ENCODE results near the gene SLC25A3. TPM values are rescaled to one million over a fixed set of nuclear protein-coding genes. Genes with fewer than 3 reads are reported as not detected.
"Not testable (repeated sequence)": the region's sequence is repeated elsewhere in the genome, so short reads cannot be mapped to it uniquely, and the experiment has no call there.

Gene SLC25A3
- total RNA-seq, 1 donor from 2014 or later, result 508 TPM

- Mint-ChIP-seq H3K36me3 (ENCODE audit: low read depth) (peaks cover 52% of the 10 kb centered on the region), H3K4me3 (peak overlapping the region; percentile 96), H3K9me3 (no peaks in the 10 kb centered on the region), H3K27ac (peak overlapping the region; percentile 96), H3K4me1 (peaks cover 36% of the 10 kb centered on the region), H3K27me3 (no peaks in the 10 kb centered on the region)
- POLR2A ChIA-PET, result interaction anchor here (0.8 to 5.5 kb wide), 21 partner anchors 9 to 104 kb away, joined by 3 to 100 read pairs (median 5); partner anchors contain the start of genes APAF1, IKBIP and TMPO
- ATAC-seq (ENCODE audit: low read depth) (peak; percentile 32), DNase-seq (no peak)
- CTCF ChIA-PET, result interaction anchor here (0.7 to 4.8 kb wide), 6 partner anchors 12 to 103 kb away, joined by 3 to 25 read pairs (median 5); no protein-coding TSS in a partner anchor
- intact Hi-C loops (cut with micrococcal nuclease), result no loop called here
- no peak for TF ChIP-seq CTCF (IDR thresholded peaks at IDR 0.05)
Measured at GRCh38 chr12:98594050-98594835, 757 bp downstream of the SLC25A3 start.

GRCh38 chr12:98595243-98595988, 1.9 kb downstream of the SLC25A3 start:
- ATAC-seq (ENCODE audit: low read depth), result no peak
- Mint-ChIP-seq H3K27me3 (no peaks in the 10 kb centered on the region), H3K4me3 (peak overlapping the region; percentile 96), H3K27ac (peak overlapping the region; percentile 96), H3K36me3 (ENCODE audit: low read depth) (peaks cover 60% of the 10 kb centered on the region), H3K4me1 (peaks cover 36% of the 10 kb centered on the region), H3K9me3 (no peaks in the 10 kb centered on the region)
- intact Hi-C loops (cut with micrococcal nuclease), result no loop called here
- no peak for TF ChIP-seq CTCF (IDR thresholded peaks at IDR 0.05)
- POLR2A ChIA-PET, result interaction anchor here (0.6 to 5.5 kb wide), 8 partner anchors 12 to 80 kb away, joined by 3 to 100 read pairs (median 11); partner anchors contain the start of genes APAF1, IKBIP and TMPO
- DNase-seq, result no peak
- CTCF ChIA-PET, result interaction anchor here (1.2 to 4.8 kb wide), 5 partner anchors 17 to 104 kb away, joined by 4 to 25 read pairs (median 6); no protein-coding TSS in a partner anchor

- ATAC-seq (ENCODE audit: low read depth); H3K27ac Mint-ChIP-seq; H3K4me3 Mint-ChIP-seq; H3K9me3 Mint-ChIP-seq; DNase-seq; intact Hi-C loops (cut with micrococcal nuclease); H3K27me3 Mint-ChIP-seq: not testable (repeated sequence)
- Mint-ChIP-seq H3K4me1 (peaks cover 36% of the 10 kb centered on the region), H3K36me3 (ENCODE audit: low read depth) (peaks cover 78% of the 10 kb centered on the region)
- ChIA-PET CTCF (interaction anchor here (0.6 kb wide), 1 partner anchor 118 kb away, joined by 3 read pairs; no protein-coding TSS in a partner anchor), POLR2A (interaction anchor here (1.2 to 5.5 kb wide), 3 partner anchors 14 to 47 kb away, joined by 5 to 100 read pairs (median 54); partner anchors contain the start of genes APAF1 and IKBIP)
Measured at GRCh38 chr12:98597313-98597712, 3.8 kb downstream of the SLC25A3 start.

GRCh38 chr12:98601924-98602323, 8.4 kb downstream of the SLC25A3 start:
- ATAC-seq (ENCODE audit: low read depth) (no peak), DNase-seq (no peak)
- Mint-ChIP-seq H3K27me3 (no peaks in the 10 kb centered on the region), H3K4me3 (no peak overlapping the region), H3K9me3 (no peaks in the 10 kb centered on the region), H3K27ac (no peak overlapping the region), H3K36me3 (ENCODE audit: low read depth) (peaks cover 67% of the 10 kb centered on the region), H3K4me1 (peaks cover 5% of the 10 kb centered on the region)
- intact Hi-C loops (cut with micrococcal nuclease), result no loop called here
- POLR2A ChIA-PET, result interaction anchor here (1.4 to 3.2 kb wide), 2 partner anchors 9 to 42 kb away, joined by 4 to 23 read pairs; partner anchors contain the start of genes IKBIP and SLC25A3
- CTCF ChIA-PET, result no interaction called here
- TF ChIP-seq CTCF (IDR thresholded peaks at IDR 0.05), result no peak

- H3K4me3 Mint-ChIP-seq, result no peak overlapping the region
- H3K9me3 Mint-ChIP-seq, result no peaks in the 10 kb centered on the region
- ChIA-PET POLR2A (interaction anchor here (0.7 to 3.1 kb wide), 3 partner anchors 13 to 38 kb away, joined by 3 to 15 read pairs (median 14); partner anchors contain the start of genes APAF1, IKBIP and SLC25A3), CTCF (interaction anchor here (1.0 to 2.0 kb wide), 7 partner anchors 13 to 48 kb away, joined by 3 to 6 read pairs (median 4); partner anchors contain the start of gene SLC25A3)
- DNase-seq, result no peak
- no peak for ATAC-seq (ENCODE audit: low read depth)
- TF ChIP-seq CTCF (IDR thresholded peaks at IDR 0.05), result no peak
- intact Hi-C loops (cut with micrococcal nuclease), result loop anchor here (1.0 kb wide), 2 partner anchors 39 to 48 kb away; partner anchors contain the start of gene APAF1
- H3K27ac Mint-ChIP-seq, result no peak overlapping the region
- peaks cover 7% of the 10 kb centered on the region for H3K4me1 Mint-ChIP-seq
- H3K27me3 Mint-ChIP-seq, result no peaks in the 10 kb centered on the region
- peaks cover 27% of the 10 kb centered on the region for H3K36me3 Mint-ChIP-seq (ENCODE audit: low read depth)
Measured at GRCh38 chr12:98606359-98606988, 13.0 kb downstream of the SLC25A3 start.

All from activated B cell treated with CpG ODN at 0.5 μM for 24 hours (primary cell).